Peyer's patch (tissue), 4 donors: ENCODE results near the gene GREB1. TPM values are rescaled to one million over a fixed set of nuclear protein-coding genes. Genes with fewer than 3 reads are reported as not detected.
A peak's percentile ranks its signal among the peaks of the same experiment; 100 is the strongest.

Source experiments
- DNase-seq, 3 donors: peaks; one replicate each; pipeline ENCODE4 v3.0.0-alpha.2; 2017 to 2019
- H3K27ac ChIP-seq, 4 donors: fragments of 200-600 bp; sonication (generic); one replicate each; pipeline ENCODE4 v1.5.1; 2016 to 2019
- H3K27me3 ChIP-seq, 2 donors: fragments of 200-600 bp; sonication (generic); one replicate each; pipeline ENCODE4 v1.5.1; 2019
- H3K36me3 ChIP-seq, 3 donors: fragments of 200-600 bp; sonication (generic); one replicate each; pipeline ENCODE4 v1.5.1; 2016 to 2019
- H3K4me1 ChIP-seq, 4 donors: fragments of 200-600 bp; sonication (generic); one replicate each; pipeline ENCODE4 v1.5.1; 2016 to 2019
- H3K4me3 ChIP-seq, 4 donors: fragments of 200-600 bp; sonication (generic); 1 replicate in 3 of 4; 2 replicates in 1 of 4; pipeline ENCODE4 v1.5.1; 2016 to 2019; ENCODE audit warnings: mild to moderate bottlenecking in 1 of 4
- H3K9me3 ChIP-seq, 4 donors: fragments of 200-600 bp; sonication (generic); one replicate each; pipeline ENCODE4 v1.5.1; 2016 to 2019; ENCODE audit warnings: mild to moderate bottlenecking in 1 of 4
- CTCF ChIP-seq, 6 experiments: fragments of 450-650 bp in 4 of 6; fragments of 200-600 bp in 2 of 6; sonication (generic) in 1 of 6; IDR thresholded peaks; one replicate each; pipeline ENCODE4 v1.5.1; 2017 to 2019; ENCODE audit warnings: antibody characterized with exemption in 6 of 6, mild to moderate bottlenecking in 3 of 6, moderate library complexity in 1 of 6
- POLR2A ChIP-seq, 2 donors: fragments of 450-650 bp; IDR thresholded peaks; one replicate each; pipeline ENCODE4 v1.5.1; 2017; ENCODE audit warnings: antibody characterized with exemption in 2 of 2, mild to moderate bottlenecking in 2 of 2, moderate library complexity in 2 of 2
- total RNA-seq, 4 donors: library from RNA; depleted of rRNA; stranded (reverse); fragments of >200 nt; gene quantifications; one replicate each; pipeline ENCODE4 v1.1.0, GENCODE V29; 2016

GREB1 gene
- total RNA-seq, 4 donors from 2014 or later = 0.88 to 4.1 (median 1.9) TPM

DNA sequence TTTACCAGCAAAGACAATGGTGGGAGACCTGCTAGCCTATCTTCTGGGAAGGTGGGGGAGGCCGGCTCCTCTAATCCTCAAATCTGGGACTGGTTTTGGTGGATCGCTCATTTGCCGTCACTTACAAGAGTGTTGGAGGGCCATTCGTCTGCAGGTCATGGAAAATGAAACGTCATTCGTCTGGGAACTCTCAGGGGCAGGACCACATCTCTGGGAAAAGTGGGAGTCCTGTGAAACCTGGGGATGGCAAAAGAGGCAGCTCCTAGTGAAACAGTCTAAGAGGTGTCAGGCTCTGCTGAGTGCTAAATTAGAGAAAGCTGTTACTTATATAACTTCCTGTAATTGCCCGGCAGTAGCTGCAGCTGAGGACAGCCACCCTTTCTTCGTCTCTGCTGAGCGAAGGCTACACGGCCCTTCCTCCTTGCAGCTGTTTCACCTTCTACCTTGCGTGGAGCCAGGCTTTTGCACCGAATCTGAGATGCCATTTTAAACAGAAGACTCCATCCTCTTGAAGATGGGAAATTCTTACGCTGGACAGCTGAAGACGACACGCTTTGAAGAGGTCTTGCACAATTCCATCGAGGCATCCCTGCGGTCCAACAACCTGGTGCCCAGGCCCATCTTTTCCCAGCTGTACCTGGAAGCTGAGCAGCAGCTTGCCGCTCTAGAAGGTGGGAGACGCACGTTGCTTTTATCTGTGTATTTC lies 22.4 kb downstream of the GREB1 start:
- Histone ChIP-seq H3K4me1 (no peaks in the 10 kb centered on the region), H3K4me3 (no peak overlapping the region), H3K27ac (no peak overlapping the region), H3K9me3 (no peaks in the 10 kb centered on the region), H3K36me3 (no peaks in the 10 kb centered on the region), H3K27me3 (no peaks in the 10 kb centered on the region)
- peak in 1 of 3 donors; percentile 18 for DNase-seq
- no peak for TF ChIP-seq POLR2A (IDR thresholded peaks at IDR 0.05)
- no peak for TF ChIP-seq CTCF (IDR thresholded peaks at IDR 0.05)

GRCh38 chr2:11558214-11558886 lies 24.5 kb downstream of the GREB1 start:
- H3K9me3 ChIP-seq = no peaks in the 10 kb centered on the region

GRCh38 chr2:11559066-11559785 lies 25.4 kb downstream of the GREB1 start:
- H3K27me3 ChIP-seq = no peaks in the 10 kb centered on the region
- no peak for TF ChIP-seq POLR2A (IDR thresholded peaks at IDR 0.05)
- no peak for TF ChIP-seq CTCF (IDR thresholded peaks at IDR 0.05)
- no peak overlapping the region for H3K4me3 ChIP-seq
- peak in 1 of 3 donors; percentile 11 for DNase-seq
- no peaks in the 10 kb centered on the region for H3K36me3 ChIP-seq
- no peaks in the 10 kb centered on the region for H3K4me1 ChIP-seq
- no peak overlapping the region for H3K27ac ChIP-seq
- H3K9me3 ChIP-seq = no peaks in the 10 kb centered on the region

More at GRCh38 chr2:11558214-11558886, 24.5 kb downstream of the GREB1 start:
- DNase-seq = peak in 1 of 3 donors; percentile 22
- Histone ChIP-seq H3K27ac (no peak overlapping the region), H3K36me3 (no peaks in the 10 kb centered on the region), H3K27me3 (no peaks in the 10 kb centered on the region), H3K4me1 (no peaks in the 10 kb centered on the region), H3K4me3 (no peak overlapping the region)
- TF ChIP-seq POLR2A (IDR thresholded peaks at IDR 0.05) (no peak), CTCF (IDR thresholded peaks at IDR 0.05) (no peak)

DNA sequence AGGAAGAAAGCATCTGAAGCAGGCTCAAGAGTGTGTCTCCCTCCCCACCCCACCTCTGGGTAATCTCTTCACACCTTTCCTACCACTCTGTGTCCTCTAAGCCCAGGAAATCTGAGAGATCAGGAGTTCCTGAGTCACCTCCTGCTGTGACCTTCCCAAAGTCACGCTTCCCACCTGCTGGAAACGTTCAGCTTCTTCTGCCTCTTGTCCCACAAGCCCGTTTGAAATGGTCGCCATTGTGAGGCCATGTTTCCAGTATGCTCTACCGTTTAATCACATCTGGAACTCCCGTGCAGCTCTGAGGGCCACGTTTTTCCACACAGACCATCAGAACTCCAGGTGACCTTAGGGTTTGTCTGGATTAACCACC lies 25.9 kb downstream of the GREB1 start:
- DNase-seq = peak in 1 of 3 donors; percentile 21
- no peaks in the 10 kb centered on the region for H3K27me3 ChIP-seq

GRCh38 chr2:11560806-11561205 lies 27.0 kb downstream of the GREB1 start:
- H3K27me3 ChIP-seq = no peaks in the 10 kb centered on the region

More for the DNA sequence above, 25.9 kb downstream of the GREB1 start:
- H3K36me3 ChIP-seq = no peaks in the 10 kb centered on the region
- H3K9me3 ChIP-seq = no peaks in the 10 kb centered on the region
- H3K4me1 ChIP-seq = no peaks in the 10 kb centered on the region
- H3K27ac ChIP-seq = no peak overlapping the region
- TF ChIP-seq CTCF (IDR thresholded peaks at IDR 0.05) (no peak), POLR2A (IDR thresholded peaks at IDR 0.05) (no peak)
- H3K4me3 ChIP-seq = no peak overlapping the region

More at GRCh38 chr2:11560806-11561205, 27.0 kb downstream of the GREB1 start:
- Histone ChIP-seq H3K4me3 (no peak overlapping the region), H3K9me3 (no peaks in the 10 kb centered on the region), H3K27ac (no peak overlapping the region), H3K4me1 (no peaks in the 10 kb centered on the region), H3K36me3 (no peaks in the 10 kb centered on the region)
- no peak for DNase-seq
- TF ChIP-seq CTCF (IDR thresholded peaks at IDR 0.05) = no peak
- TF ChIP-seq POLR2A (IDR thresholded peaks at IDR 0.05) = no peak
